ENCODE measurements around the gene NELFCD. TPM values are rescaled to one million over a fixed set of nuclear protein-coding genes. Genes with fewer than 3 reads are reported as not detected.
"Not testable (repeated sequence)": the region's sequence is repeated elsewhere in the genome, so short reads cannot be mapped to it uniquely, and the experiment has no call there.

The NELFCD gene
- total RNA-seq, 1 donor from 2014 or later, result 70.6 TPM

DNA sequence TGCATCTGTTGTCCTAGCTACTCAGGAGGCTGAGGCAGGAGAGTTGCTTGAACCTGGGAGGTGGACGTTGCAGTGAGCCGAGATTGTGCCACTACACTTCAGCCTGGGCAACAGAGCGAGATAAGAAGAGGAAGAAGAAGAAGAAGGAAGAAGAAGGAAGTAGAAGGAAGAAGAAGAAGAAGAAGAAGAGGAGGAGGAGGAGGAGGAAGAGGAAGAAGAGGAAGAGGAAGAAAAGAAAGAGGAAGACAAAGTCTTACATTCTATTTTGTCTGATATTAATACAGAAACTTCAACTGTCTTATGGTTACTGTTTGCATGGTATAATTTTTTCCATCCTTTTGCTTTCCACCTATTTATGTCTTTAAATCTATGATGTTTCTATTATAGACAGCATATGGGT lies 7.2 kb upstream of the NELFCD start:
- no peak for DNase-seq (ENCODE audit: low spot score)

GRCh38 chr20:58975353-58975752 lies 5.7 kb upstream of the NELFCD start:
- no peak for DNase-seq (ENCODE audit: low spot score)

- no peak for DNase-seq (ENCODE audit: low spot score)
These were observed 4.9 kb upstream of the NELFCD start for GRCh38 chr20:58976061-58976730.

DNA sequence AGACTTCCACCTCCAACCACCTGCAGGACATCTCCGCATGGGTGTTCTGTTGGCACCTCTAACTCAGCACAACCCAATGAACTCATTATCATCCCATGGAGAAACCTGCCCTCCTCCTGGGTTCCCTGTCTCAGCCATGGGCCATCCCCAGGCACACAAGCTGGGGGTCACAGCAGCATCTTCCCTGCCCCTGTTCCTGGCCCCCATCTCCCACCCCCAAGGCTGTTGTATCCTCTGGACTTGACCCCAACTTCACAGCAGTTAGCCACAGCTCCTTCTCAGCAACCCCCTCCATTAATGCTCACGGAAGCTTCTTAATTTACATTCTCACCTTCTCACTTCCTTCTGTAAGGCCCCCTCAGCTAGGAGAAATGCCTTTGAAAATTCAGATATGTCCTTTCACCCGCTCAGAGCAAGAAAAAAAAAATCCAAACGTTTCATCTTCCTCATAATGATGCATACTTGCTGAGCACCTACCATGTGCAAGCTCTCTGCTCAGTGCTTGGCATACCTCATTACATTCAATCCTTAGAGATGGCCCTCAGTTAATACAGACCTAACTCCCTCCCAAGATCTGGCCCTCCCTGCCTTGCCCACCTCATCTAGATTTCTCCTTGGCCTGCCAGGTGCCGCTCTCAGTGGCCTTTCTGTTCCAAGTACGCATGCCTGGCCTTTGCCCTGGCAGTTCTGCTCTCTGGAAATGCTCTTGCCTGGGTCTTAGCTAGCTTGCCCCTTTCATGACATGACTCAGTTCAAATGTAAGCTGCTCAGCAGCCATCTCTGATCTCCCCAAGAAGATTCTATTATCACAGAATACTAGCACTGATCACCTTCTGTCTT lies 2.5 kb upstream of the NELFCD start:
- no peak for DNase-seq (ENCODE audit: low spot score)

- no peak for DNase-seq (ENCODE audit: low spot score)
These were observed 740 bp downstream of the NELFCD start for GRCh38 chr20:58981628-58982364.

GRCh38 chr20:58982406-58983114 lies 1.5 kb downstream of the NELFCD start:
- no peak for DNase-seq (ENCODE audit: low spot score)

- not testable (repeated sequence) for DNase-seq (ENCODE audit: low spot score)
These were observed 2.0 kb downstream of the NELFCD start for GRCh38 chr20:58983115-58983468.

DNA sequence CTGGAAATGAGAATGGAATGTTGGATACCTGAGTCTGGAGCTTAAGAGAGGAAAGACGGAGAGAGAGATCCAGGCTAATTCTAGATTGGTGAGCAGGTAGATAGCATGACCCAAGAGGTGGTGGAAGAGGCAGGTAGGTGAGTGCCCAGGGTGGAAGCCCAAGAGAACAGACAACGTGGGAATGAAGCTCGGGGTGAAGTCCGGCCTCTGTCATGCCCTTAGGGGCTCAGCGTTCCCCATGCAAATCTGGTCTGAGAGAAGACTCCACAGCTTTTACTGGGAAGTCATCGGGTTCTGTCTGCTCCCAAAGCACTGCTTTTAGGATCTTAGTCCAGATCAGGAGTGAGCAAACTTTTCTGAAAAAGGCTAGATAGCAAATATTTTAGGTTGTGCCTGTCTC lies 3.6 kb downstream of the NELFCD start:
- DNase-seq (ENCODE audit: low spot score), result no peak

DNA sequence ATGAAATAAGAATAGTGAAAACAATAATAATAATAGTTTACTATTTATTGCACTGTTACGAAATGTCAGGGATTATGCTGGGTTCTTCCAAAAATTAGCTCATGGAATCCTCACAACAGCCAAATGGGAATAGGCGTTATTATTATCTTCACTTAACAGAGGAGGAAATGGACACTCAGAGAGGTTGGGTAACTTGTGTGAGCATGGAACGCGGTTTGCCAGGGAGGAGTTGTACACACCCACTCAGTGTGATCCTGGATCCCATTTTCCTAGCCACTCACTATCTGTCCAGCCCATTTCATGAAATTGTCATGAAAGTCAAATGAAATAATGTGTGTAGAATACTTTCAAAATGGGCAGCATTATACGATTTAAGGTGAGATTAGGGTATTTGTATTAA lies 4.6 kb downstream of the NELFCD start:
- DNase-seq (ENCODE audit: low spot score), result no peak

DNA sequence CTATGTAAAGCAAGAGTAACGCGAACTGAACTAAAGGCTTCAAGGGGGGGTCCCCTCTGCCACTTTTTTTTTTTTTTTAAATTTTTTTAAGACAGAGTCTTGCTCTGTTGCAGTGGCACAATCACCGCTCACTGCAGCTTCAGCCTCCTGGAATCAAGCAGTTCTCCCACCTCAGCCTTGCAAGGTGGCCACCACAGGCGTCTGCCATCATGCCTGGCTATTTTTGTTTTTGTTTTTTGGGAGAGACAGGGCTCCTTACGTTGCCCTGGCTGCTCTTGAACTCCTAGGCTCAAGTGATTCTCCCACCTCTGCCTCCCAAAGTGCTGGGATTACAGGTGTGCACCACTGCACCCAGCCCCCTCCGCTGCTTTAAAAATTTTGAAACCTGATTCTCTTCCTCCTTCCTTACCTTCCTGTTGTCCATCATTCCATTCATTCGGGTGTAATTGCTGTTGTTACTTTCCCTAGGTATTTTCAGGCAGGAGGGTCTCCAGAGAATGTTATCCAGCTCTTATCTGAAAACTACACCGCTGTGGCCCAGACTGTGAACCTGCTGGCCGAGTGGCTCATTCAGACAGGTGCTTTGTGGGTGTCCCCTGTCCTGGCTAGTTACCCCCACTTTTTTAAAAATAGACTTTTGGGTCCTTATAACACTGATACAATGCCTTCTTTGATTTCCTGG lies 5.4 kb downstream of the NELFCD start:
- no peak for DNase-seq (ENCODE audit: low spot score)

GRCh38 chr20:58986968-58987517 lies 6.0 kb downstream of the NELFCD start:
- no peak for DNase-seq (ENCODE audit: low spot score)

DNA sequence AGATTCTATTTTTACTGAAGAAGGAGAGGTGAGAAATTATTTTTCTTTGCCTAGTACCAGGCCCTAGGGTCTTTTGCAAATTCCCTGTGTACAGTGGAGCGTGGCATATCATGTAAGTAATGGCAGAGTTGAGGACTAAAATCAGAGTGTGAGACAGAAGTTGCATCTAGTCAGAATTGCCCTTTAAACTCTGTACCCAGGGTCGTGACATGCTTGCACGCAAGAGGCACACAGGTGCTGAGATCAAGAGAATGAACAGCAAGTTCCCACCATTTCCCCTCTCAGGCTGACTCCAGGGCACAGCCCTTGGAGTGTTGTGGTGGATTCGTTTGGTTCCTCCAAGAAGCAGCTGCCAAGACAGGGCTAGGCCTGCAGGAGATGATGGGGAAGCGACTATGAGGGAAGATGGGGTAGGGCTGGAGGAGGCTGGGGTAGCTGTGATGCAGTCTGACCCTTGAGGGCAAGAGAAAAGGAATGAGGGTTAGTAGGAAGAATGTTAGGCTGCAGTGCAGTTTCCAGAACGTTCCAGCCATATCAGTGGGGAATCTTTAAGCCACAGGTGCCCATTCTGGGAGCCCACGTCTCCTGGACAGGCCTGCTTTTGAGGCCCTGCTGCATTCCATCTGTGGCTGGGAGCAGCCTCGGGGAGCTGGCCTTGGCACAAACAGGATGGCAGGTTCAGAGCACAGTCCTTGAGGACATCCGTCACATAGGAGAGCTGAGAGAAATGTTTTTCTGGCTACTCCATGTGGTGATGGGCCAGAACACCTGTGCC lies 6.9 kb downstream of the NELFCD start:
- no peak for DNase-seq (ENCODE audit: low spot score)

DNA sequence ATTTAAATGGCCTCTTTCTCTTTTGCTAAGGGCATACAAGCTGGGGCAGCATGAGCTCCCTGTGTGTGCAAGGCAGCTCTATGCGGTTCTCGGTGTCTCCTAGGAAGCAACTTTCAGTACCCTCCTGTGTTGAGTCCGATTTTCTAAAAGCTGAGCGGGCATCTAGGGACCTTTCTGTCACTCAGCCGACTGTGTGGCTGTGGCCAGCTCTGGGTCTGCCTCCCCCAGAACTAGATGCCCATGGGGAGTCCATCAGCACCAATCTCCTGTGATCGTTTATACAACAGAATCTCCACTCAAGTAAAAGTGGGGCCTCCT lies 7.5 kb downstream of the NELFCD start:
- DNase-seq (ENCODE audit: low spot score), result no peak

- no peak for DNase-seq (ENCODE audit: low spot score)
These were observed 8.1 kb downstream of the NELFCD start for GRCh38 chr20:58989196-58989595.

DNA sequence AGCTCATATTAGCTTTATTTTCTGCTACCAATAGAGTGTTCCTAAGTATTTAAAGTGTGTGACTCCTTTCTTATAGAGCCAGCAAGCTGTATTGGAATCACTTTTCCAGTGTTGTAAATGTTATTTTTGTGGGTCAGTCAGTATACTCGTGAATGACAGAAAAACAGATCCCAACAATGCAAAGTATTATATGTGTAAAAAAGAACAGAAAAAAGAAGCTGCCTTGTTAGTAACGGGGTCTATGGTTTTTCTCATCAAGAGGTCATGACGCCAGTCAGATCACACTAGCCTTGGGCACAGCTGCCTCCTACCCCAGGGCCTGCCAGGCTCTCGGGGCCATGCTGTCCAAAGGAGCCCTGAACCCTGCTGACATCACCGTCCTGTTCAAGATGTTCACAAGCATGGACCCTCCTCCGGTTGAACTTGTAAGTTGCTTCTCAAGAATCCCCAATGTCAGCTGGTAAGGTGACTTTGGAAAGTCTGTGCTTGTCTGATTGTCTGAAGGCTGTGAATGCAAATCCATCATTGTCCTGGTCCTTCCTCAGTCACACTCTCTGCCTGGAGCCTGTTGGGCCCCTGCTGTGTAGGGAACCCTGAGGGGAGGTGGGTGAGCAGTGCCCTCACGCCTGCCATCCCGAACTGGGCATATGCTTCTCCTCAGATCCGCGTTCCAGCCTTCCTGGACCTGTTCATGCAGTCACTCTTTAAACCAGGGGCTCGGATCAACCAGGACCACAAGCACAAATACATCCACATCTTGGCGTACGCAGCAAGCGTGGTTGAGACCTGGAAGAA lies 9.8 kb downstream of the NELFCD start:
- no peak for DNase-seq (ENCODE audit: low spot score)

- no peak for DNase-seq (ENCODE audit: low spot score)
These were observed 10.7 kb downstream of the NELFCD start for GRCh38 chr20:58991715-58992114.

DNA sequence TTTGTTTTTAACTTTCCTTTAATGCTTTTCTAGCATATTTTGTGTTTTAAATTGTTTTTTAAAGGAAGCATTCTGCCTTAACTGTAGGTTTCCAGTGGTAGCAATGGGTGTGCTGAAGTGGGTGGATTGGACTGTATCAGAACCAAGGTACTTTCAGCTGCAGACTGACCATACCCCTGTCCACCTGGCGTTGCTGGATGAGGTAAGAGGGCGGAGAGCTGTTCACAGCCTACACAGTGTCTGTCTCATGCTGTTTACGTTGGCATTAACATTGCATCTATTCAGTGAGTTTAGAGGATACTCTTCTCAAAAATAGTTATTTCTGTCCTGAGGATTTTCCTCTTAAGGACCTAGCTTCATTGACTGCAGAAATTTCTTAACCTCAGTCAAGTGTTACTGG lies 11.9 kb downstream of the NELFCD start:
- DNase-seq (ENCODE audit: low spot score), result no peak

DNA sequence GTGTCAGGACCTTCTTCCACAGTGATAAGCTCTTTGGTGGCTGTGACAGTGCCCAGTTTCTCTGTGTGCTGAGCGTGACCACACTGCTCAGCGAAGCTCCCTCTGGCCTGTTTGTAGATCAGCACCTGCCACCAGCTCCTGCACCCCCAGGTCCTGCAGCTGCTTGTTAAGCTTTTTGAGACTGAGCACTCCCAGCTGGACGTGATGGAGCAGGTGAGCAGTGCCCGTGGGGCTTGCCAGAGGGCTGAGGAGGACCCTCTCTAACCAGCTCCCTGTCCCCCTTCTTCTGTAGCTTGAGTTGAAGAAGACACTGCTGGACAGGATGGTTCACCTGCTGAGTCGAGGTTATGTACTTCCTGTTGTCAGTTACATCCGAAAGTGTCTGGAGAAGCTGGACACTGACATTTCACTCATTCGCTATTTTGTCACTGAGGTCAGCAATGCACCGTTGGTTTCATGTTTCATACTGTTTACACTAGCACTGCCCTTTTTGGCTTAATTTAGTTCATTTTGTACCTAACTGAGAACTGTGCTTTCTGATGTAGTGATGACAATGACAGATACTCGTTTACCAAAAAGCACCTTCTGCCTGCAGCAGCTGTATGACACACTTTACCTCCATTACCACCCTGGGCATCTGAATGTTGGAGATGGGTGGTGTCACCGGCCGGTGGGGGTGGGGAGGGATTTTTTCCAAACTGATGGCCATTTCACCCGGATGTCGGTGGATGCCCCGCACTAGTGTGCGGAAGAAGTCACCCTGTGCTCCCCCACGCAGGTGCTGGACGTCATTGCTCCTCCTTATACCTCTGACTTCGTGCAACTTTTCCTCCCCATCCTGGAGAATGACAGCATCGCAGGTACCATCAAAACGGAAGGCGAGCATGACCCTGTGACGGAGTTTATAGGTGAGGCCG lies 12.5 kb downstream of the NELFCD start:
- no peak for DNase-seq (ENCODE audit: low spot score)
